OCI-LY7 (cell line): ENCODE results near the gene ACTA2. TPM values are rescaled to one million over a fixed set of nuclear protein-coding genes. Genes with fewer than 3 reads are reported as not detected.
A peak's percentile ranks its signal among the peaks of the same experiment; 100 is the strongest.

ENCODE experiments used
- BruUV-seq: library from RNA; stranded (reverse); fragments of 400-500 nt; replicated peaks from 2 replicates; lab custom pipeline; 2021; lab: Mats Ljungman, UMichigan
- CTCF ChIA-PET: fragments of 300-600 bp; sonication (Branson Sonifier 250); formaldehyde crosslinking; loops from one replicate; lab custom pipeline; 2022; ENCODE audit warnings: antibody characterized with exemption; ENCODE audit not compliant: unreplicated experiment; lab: Charles Lee
- POLR2A ChIA-PET: fragments of 300-600 bp; sonication (Branson Sonifier 250); formaldehyde crosslinking; loops from one replicate; lab custom pipeline; 2022; ENCODE audit warnings: antibody characterized with exemption; lab: Charles Lee
- DNase-seq: peaks from one replicate; pipeline ENCODE4 v3.0.0-alpha.2; 2015; ENCODE audit warnings: low spot score
- H2AFZ ChIP-seq: fragments of 200-600 bp; sonication (generic), shearing (Covaris generic); 2 replicates; pipeline ENCODE4 v1.6.1; 2014; ENCODE audit warnings: mild to moderate bottlenecking, antibody characterized with exemption, low read length, moderate library complexity
- H3K27ac ChIP-seq: fragments of 200-600 bp; sonication (generic); 2 replicates; pipeline ENCODE4 v1.5.1; 2014; ENCODE audit warnings: mixed run types, low read depth, mild to moderate bottlenecking, moderate library complexity, low read length, inconsistent platforms; ENCODE audit not compliant: poor library complexity, severe bottlenecking
- H3K36me3 ChIP-seq: fragments of 200-600 bp; sonication (generic); 2 replicates; pipeline ENCODE4 v1.6.1; 2014; ENCODE audit warnings: mild to moderate bottlenecking, antibody characterized with exemption, low read length, moderate library complexity, mixed read lengths; ENCODE audit not compliant: insufficient read depth
- H3K4me1 ChIP-seq: fragments of 200-600 bp; sonication (generic); 2 replicates; pipeline ENCODE4 v1.5.1; 2014; ENCODE audit warnings: mild to moderate bottlenecking, low read length; ENCODE audit not compliant: insufficient read depth, poor library complexity, severe bottlenecking
- H3K4me2 ChIP-seq: fragments of 200-600 bp; sonication (generic); 2 replicates; pipeline ENCODE4 v1.6.1; 2014; ENCODE audit warnings: mild to moderate bottlenecking, low read length
- H3K4me3 ChIP-seq: fragments of 200-600 bp; sonication (generic); 2 replicates; pipeline ENCODE4 v1.5.1; 2014; ENCODE audit warnings: mild to moderate bottlenecking, low read depth, low read length; ENCODE audit not compliant: poor library complexity, severe bottlenecking
- H3K79me2 ChIP-seq: fragments of 200-600 bp; sonication (generic); 2 replicates; pipeline ENCODE4 v1.6.1; 2016; ENCODE audit warnings: low read depth, mild to moderate bottlenecking, low read length, moderate library complexity, mixed read lengths; ENCODE audit not compliant: insufficient read depth
- H3K9me2 ChIP-seq: fragments of 200-600 bp; sonication (generic); 2 replicates; pipeline ENCODE4 v1.6.1; 2016; ENCODE audit warnings: mild to moderate bottlenecking, low read length, mixed read lengths; ENCODE audit not compliant: insufficient read depth
- H3K9me3 ChIP-seq: fragments of 200-600 bp; sonication (generic); 2 replicates; pipeline ENCODE4 v1.6.1; 2014; ENCODE audit warnings: mild to moderate bottlenecking, mixed run types, low read length, mixed read lengths
- H4K20me1 ChIP-seq: fragments of 200-600 bp; sonication (generic); 2 replicates; pipeline ENCODE4 v1.6.1; 2014; ENCODE audit warnings: mild to moderate bottlenecking, antibody characterized with exemption, low read length, moderate library complexity, mixed read lengths; ENCODE audit not compliant: insufficient read depth
- CTCF ChIP-seq: fragments of 200-600 bp; sonication (generic); conservative IDR thresholded peaks from 2 replicates; pipeline ENCODE4 v1.5.1; 2014; ENCODE audit warnings: mild to moderate bottlenecking, antibody characterized with exemption, low read length, moderate library complexity, mixed read lengths
- EZH2phosphoT487 ChIP-seq: fragments of 200-600 bp; sonication (generic); IDR thresholded peaks from 2 replicates; pipeline ENCODE4 v1.6.1; 2018; ENCODE audit warnings: low read depth, borderline replicate concordance, mild to moderate bottlenecking, mixed run types, antibody characterized with exemption, low read length, moderate library complexity, mixed read lengths
- intact Hi-C: fragments of 100-400 bp; cut with micrococcal nuclease; formaldehyde crosslinking; loops from one replicate; pipeline ENCODE4 v1.10.0; 2022; ENCODE audit not compliant: unreplicated experiment
- total RNA-seq, 2 experiments: library from RNA; depleted of rRNA in 1 of 2; stranded (reverse); fragments of >200 nt in 1 of 2; shearing (Covaris generic) in 1 of 2; gene quantifications; 2 replicates each; pipeline ENCODE4 v1.2.3, GENCODE V29; 2014 to 2022

ACTA2 gene
- total RNA-seq, 2 experiments from 2014 or later = 1.4 to 3.3 TPM

GRCh38 chr10:88901206-88901983 lies 51.2 kb downstream of the ACTA2 start:
- Histone ChIP-seq H4K20me1 (no peaks in the 10 kb centered on the region), H3K79me2 (peaks cover 46% of the 10 kb centered on the region), H3K4me2 (peak overlapping the region; percentile 71), H3K4me1 (peaks cover 57% of the 10 kb centered on the region), H3K9me2 (no peaks in the 10 kb centered on the region), H3K27ac (peak overlapping the region; percentile 92), H3K9me3 (no peaks in the 10 kb centered on the region), H3K4me3 (peak overlapping the region; percentile 45), H3K36me3 (peaks cover 70% of the 10 kb centered on the region), H2AFZ (no peak overlapping the region)
- DNase-seq = peak; percentile 80
- ChIA-PET CTCF (interaction anchor here (0.7 to 1.6 kb wide), 6 partner anchors 10 to 89 kb away, joined by 3 to 6 read pairs (median 3); partner anchors contain the start of gene FAS), POLR2A (interaction anchor here (0.6 to 6.8 kb wide), 10 partner anchors 9 to 793 kb away, joined by 3 to 201 read pairs (median 4); partner anchors contain the start of genes FAS and STAMBPL1)
- BruUV-seq = no TSS peak
- intact Hi-C loops = loop anchor here (1.0 kb wide), 1 partner anchor 21 kb away; the partner anchor contains the start of gene STAMBPL1
- TF ChIP-seq CTCF = no peak

- ChIA-PET CTCF (interaction anchor here (1.1 to 1.6 kb wide), 3 partner anchors 12 to 22 kb away, joined by 3 to 5 read pairs (median 3); no protein-coding TSS in a partner anchor), POLR2A (interaction anchor here (0.8 to 6.8 kb wide), 4 partner anchors 8 to 818 kb away, joined by 3 to 201 read pairs (median 10); partner anchors contain the start of genes FAS and STAMBPL1)
- Histone ChIP-seq H3K4me3 (no peak overlapping the region), H2AFZ (no peak overlapping the region), H3K4me1 (peaks cover 60% of the 10 kb centered on the region), H3K27ac (peak overlapping the region; percentile 92), H3K79me2 (peaks cover 56% of the 10 kb centered on the region), H3K9me2 (no peaks in the 10 kb centered on the region), H4K20me1 (no peaks in the 10 kb centered on the region), H3K9me3 (no peaks in the 10 kb centered on the region), H3K36me3 (peaks cover 68% of the 10 kb centered on the region), H3K4me2 (no peak overlapping the region)
- BruUV-seq = no TSS peak
- intact Hi-C loops = no loop called here
- no peak for DNase-seq
- no peak for TF ChIP-seq EZH2phosphoT487
- no peak for TF ChIP-seq CTCF
These were observed 52.7 kb downstream of the ACTA2 start for GRCh38 chr10:88899886-88900285.
